T47D (cell line): Measurements from ENCODE around the gene EXOC2.

Experiments used
- DNase-seq, 2 experiments: peaks; one replicate each; pipeline versions ENCODE4 v3.0.0 to v3.0.0-alpha.2; 2011 to 2012; ENCODE audit warnings: low read depth in 1 of 2, low spot score in 1 of 2
- JUND ChIP-seq: IDR thresholded peaks from 2 replicates; pipeline ENCODE4 v1.6.1; 2012; ENCODE audit warnings: low read depth
- in situ Hi-C: cut with HindIII; loops from 2 replicates; pipeline ENCODE4 v1.10.0; 2016; ENCODE audit warnings: low sequenced_read_pairs, low pct_unique_long_range_greater_than_20kb

The EXOC2 gene

GRCh38 chr6:494394-494793 is 198.5 kb downstream of the EXOC2 start:
- no peak for TF ChIP-seq JUND
- in situ Hi-C loops, result no loop called here

DNA sequence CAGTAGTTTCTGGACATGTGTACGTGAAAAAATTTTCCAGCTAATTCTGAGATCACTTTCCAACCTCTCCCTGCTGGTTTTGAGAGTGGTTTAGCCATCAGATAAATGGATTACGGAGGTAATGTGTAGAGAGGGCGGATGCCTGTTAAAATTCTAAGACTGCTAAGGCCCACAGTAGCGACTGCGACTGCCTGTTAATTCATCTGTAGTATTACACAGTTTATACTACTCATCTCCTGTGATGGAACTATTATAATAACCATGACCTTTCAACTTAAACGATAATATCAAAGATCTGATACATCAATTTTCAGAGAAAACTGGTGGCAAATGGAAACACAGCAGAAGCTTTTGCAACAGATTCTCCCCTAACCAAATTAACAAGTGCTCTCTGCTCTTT is 199.1 kb downstream of the EXOC2 start:
- DNase-seq, result no peak
- no peak for TF ChIP-seq JUND
- in situ Hi-C loops, result no loop called here

More at GRCh38 chr6:494394-494793, 198.5 kb downstream of the EXOC2 start:
- DNase-seq, result no peak

DNA sequence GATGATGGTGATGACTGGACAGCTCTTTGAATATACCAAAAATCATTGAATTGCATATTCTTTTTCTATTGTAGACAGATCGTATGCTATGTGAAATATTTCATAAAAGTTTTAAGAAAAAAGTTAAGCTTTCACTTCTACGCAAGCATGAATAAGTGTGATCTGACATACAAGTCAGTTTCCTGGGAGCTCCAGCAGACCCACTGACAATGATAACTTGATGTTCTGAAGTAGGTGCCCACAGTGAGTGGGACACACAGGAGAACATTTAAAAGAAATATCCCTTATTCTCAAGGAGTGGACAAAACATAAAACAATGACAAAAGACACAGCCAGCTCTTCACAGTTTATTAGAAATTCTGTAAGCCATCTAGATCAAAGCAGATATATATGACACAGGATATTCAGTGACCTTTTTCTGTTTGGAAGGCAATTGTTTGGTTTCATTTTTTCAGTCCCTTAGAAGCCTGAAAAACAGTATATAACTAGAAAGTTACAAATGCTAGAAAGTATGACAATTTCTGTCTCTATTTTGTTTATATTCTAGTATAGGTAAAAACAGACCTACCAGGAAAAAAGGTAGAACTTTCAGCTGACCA is 200.0 kb downstream of the EXOC2 start:
- no peak for TF ChIP-seq JUND
- in situ Hi-C loops, result no loop called here

GRCh38 chr6:492178-492577 is 200.8 kb downstream of the EXOC2 start:
- in situ Hi-C loops, result no loop called here
- no peak for TF ChIP-seq JUND
- no peak for DNase-seq

More for the DNA sequence above, 200.0 kb downstream of the EXOC2 start:
- no peak for DNase-seq

- in situ Hi-C loops, result no loop called here
Observed at GRCh38 chr6:491233-491632, 201.7 kb downstream of the EXOC2 start.

GRCh38 chr6:490251-491037 is 202.5 kb downstream of the EXOC2 start:
- TF ChIP-seq JUND, result no peak
- in situ Hi-C loops, result no loop called here
- DNase-seq, result no peak

More at GRCh38 chr6:491233-491632, 201.7 kb downstream of the EXOC2 start:
- DNase-seq, result no peak
- no peak for TF ChIP-seq JUND

DNA sequence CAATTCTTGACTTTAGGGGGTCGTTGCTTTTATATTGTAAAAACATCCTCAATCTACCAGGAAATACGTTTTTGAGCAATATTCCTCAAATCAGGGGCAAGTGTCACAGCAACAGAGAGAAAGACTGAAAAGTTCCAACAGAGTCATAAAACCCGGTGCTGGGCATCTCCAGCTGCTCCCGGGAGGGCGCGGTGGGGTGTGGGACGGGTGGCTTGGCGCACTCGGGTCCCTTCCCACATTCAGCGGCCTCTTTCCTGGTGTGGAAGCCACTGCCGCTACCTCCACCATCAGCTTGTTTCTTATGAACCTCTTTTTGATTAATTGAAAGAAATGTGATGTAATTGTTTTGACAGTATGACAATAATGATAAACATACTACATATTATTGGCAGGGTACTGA is 203.2 kb downstream of the EXOC2 start:
- TF ChIP-seq JUND, result no peak
- in situ Hi-C loops, result no loop called here
- DNase-seq, result no peak

DNA sequence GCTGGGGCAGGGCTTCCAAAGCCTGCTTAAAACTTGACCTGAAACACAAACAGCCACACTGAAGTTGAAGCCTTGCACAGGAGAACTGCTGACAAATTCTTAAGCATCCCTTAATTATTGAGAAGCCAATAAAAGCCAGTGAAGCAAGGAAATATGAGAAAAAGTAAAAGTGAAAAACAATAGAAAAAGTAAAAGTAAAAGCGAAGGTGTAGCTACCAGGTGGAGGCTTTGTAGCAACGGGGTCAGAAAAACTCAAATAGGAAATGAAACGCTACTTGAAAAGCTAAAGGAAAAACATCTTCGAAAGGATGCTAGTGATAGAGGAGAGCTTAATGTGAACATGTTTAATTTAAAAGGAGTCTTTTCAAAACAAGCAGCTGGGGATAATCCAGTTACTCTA is 203.9 kb downstream of the EXOC2 start:
- in situ Hi-C loops, result no loop called here
- no peak for TF ChIP-seq JUND
- DNase-seq, result no peak

DNA sequence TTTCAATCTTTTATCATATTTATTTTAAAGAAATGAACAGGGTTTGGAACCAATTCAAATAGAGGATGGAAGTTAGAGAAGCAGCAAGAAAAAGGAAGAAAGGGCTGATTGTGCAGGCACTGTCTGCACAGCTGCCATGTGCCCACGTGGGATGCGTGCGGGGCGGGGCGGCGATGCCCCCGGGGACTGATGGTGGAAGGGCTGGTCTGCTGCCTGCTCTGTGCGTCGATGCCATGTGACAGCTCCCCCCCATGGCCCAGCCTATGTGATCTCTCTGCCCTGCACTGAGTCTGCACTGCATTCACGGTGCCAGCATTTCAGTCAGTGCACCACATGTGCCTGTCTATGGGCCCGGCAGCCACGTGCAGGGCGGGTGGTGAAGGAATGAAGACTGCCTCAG is 205.0 kb downstream of the EXOC2 start:
- DNase-seq, result no peak
- no peak for TF ChIP-seq JUND

DNA sequence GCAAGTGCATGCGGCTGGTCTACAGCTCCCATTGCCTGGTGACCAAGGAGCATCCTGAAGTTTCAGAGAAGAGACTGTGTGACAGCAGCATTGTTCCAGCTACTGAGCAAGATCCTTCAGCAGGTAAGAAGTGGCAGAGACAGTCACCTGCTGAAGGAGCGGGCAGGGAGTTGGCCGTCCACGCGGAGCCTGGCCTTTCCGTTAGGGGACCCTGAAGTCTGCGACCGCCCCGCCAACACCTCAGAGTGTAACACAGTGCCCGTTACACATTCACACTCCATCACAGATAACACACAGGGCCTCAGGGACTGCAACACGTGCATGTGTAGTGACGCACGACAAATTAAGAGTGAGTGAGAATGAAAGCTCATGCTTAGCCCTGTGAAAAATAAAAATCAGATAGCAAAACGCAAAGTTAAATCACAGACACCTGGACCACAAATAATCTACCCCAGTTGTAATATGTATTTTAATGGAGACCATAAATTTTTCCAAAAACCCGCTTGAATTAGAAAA is 207.2 kb downstream of the EXOC2 start:
- no peak for DNase-seq
- in situ Hi-C loops, result no loop called here
- no peak for TF ChIP-seq JUND

More for the DNA sequence above, 205.0 kb downstream of the EXOC2 start:
- in situ Hi-C loops, result no loop called here

DNA sequence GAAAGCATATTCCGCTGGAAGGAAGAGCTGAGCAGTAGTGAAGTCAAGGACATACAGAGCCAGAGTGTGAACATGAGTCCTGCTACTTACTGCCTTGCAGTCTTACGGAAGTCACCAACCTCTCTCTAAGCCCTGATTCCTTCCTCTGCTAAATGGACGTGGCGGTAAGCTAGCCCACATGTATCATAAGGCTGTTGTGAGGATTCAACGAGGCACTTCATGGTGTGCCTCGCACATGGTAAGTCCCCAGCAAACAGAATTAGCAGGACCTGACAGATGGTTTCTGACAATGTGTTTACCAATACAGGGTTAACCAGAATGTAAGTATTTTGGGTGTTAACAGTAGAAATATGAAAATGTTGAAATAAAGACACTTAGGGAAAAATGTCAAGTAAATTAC is 208.2 kb downstream of the EXOC2 start:
- no peak for DNase-seq
- no peak for TF ChIP-seq JUND
- in situ Hi-C loops, result no loop called here

DNA sequence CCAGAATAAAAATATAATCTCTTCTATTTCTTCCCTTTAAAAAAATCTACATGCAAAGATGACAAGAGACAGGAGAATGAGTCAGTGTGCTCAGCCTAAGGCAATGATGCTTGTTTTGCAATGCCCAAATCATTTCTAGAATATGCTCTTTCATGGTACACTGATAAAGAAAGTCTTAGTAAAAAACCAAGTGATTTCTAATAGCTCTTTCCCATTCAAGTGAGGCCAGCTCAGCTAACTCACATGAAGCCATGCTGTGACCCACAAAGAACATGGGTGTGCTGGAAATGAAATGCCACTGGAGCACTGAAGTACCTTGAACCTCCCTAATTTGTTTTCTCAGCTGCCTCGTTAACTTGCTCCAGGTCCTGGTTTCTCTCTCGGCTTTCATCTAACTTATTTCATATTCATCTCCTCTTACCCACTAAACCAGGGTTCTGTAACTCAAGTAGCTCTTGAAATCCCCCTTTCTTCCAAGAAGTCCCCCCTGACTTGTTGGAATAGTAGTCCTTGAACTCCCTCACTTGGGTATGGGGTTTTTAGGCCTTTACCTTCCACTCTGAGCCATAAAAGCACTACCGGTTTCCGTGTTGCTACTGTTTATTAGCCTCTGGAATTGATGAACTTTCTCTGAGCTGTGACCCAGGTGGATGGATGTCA is 208.7 kb downstream of the EXOC2 start:
- TF ChIP-seq JUND, result no peak
- no peak for DNase-seq
- in situ Hi-C loops, result no loop called here

DNA sequence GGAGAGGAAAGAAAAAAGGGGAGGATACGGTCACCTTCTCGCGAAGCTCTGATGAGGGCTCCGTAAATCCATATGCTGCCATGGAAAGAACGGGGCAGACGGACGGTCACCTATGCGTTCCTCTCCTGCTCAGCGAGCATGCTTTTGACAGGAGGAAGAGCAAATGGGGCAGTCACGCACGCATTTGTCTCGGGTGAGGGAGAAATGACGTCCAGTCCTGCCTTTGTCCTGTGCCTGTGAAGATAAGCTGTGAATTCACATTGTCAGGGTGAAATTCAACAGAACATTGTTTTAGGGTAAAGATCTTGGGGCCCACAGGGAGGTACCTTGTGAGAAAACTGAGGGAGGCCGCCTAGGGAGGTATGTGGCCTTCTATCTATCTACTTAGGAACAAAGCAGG is 217.6 kb downstream of the EXOC2 start:
- no peak for TF ChIP-seq JUND
- no peak for DNase-seq
- in situ Hi-C loops, result no loop called here
